WTC11 (cell line): Measurements from ENCODE around the gene ENTPD8.

ENCODE experiments used
- CBFB ChIP-seq: sonication (generic); formaldehyde crosslinking; IDR thresholded peaks from 2 replicates; pipeline ENCODE4 v1.8.1; 2022; ENCODE audit warnings: mild to moderate bottlenecking, low read depth, missing genetic modification reagents
- KAT7 ChIP-seq: sonication (generic); formaldehyde crosslinking; IDR thresholded peaks from 2 replicates; pipeline ENCODE4 v1.8.1; 2023; ENCODE audit warnings: missing genetic modification reagents, mild to moderate bottlenecking, borderline replicate concordance
- NR3C1 ChIP-seq: sonication (generic); formaldehyde crosslinking; conservative IDR thresholded peaks from 2 replicates; pipeline ENCODE4 v1.8.1; 2023; ENCODE audit warnings: low read depth, mild to moderate bottlenecking, missing genetic modification reagents
- TCF7 ChIP-seq: sonication (generic); formaldehyde crosslinking; IDR thresholded peaks from 2 replicates; pipeline ENCODE4 v1.8.0; 2022; ENCODE audit warnings: mild to moderate bottlenecking, low read depth, missing genetic modification reagents, moderate library complexity
- ZBTB21 ChIP-seq: sonication (generic); formaldehyde crosslinking; IDR thresholded peaks from 2 replicates; pipeline ENCODE4 v1.8.1; 2023; ENCODE audit warnings: mild to moderate bottlenecking, missing genetic modification reagents, borderline replicate concordance
- TF ChIP-seq, protein P1 (sequence below): fragments of 200-600 bp; IDR thresholded peaks from 2 replicates; pipeline ENCODE4 v1.8.0; 2022; ENCODE audit warnings: antibody characterized with exemption
- TF ChIP-seq, protein P2 (sequence below): sonication (generic); formaldehyde crosslinking; IDR thresholded peaks from 2 replicates; pipeline ENCODE4 v1.8.1; 2023; ENCODE audit warnings: mild to moderate bottlenecking, moderate library complexity, missing genetic modification reagents
- TF ChIP-seq, protein P3 (sequence below): sonication (generic); formaldehyde crosslinking; IDR thresholded peaks from 2 replicates; pipeline ENCODE4 v1.8.1; 2022; ENCODE audit warnings: low read depth, missing genetic modification reagents, borderline replicate concordance

DNA sequence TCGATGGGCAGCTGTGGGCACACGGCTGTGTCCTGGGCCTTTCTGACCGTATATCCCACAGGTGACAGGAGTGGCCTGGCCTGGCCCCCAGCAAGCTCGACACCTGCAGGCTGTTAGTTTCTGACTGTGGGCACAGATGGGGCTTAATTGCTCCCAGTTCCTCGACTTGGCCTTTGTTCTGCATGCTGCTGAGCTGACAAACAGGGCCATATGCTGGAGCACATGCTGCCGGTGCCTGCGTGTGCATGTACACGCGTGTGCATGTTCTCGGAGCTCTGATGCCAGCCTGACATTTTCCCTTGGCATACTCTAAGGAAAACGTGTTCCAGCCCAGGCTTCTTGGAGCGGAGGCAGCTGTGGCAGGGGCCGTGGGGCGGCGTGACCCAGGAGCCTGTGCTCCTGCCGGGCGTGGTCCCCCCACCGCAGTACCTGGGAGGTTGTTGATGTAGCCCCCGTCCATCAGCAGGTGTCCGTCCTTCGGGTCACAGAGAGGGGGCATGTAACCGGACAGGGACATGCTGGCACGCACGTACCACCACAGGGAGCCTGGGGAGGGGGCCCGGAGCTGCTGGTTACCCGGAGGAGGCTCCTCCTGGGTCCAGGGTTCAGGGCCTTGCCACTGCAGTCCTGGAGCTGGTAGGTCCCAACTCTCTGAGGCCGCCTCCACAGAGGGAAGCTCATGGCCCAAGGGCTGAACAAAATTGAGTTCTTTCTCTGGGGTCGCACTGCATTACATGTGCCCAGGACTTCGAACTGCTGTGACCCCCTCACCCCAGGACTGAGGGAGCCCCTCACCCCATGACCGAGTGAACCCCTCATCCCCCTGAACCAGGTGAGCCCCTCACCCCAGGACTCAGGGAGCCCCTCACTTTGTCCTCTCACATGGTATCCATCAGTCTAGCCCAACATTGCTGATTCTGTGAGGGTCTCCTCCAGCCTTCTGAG, 22.1 kb upstream of the ENTPD8 start:
- TF ChIP-seq TCF7 = no peak
- no peak for TF ChIP-seq NR3C1 (CRISPR knock-in tag)
- TF ChIP-seq ZBTB21 = no peak
- TF ChIP-seq, protein P1, sequence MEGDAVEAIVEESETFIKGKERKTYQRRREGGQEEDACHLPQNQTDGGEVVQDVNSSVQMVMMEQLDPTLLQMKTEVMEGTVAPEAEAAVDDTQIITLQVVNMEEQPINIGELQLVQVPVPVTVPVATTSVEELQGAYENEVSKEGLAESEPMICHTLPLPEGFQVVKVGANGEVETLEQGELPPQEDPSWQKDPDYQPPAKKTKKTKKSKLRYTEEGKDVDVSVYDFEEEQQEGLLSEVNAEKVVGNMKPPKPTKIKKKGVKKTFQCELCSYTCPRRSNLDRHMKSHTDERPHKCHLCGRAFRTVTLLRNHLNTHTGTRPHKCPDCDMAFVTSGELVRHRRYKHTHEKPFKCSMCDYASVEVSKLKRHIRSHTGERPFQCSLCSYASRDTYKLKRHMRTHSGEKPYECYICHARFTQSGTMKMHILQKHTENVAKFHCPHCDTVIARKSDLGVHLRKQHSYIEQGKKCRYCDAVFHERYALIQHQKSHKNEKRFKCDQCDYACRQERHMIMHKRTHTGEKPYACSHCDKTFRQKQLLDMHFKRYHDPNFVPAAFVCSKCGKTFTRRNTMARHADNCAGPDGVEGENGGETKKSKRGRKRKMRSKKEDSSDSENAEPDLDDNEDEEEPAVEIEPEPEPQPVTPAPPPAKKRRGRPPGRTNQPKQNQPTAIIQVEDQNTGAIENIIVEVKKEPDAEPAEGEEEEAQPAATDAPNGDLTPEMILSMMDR = no peak
- no peak for TF ChIP-seq CBFB (CRISPR knock-in tag)
- TF ChIP-seq, protein P2, sequence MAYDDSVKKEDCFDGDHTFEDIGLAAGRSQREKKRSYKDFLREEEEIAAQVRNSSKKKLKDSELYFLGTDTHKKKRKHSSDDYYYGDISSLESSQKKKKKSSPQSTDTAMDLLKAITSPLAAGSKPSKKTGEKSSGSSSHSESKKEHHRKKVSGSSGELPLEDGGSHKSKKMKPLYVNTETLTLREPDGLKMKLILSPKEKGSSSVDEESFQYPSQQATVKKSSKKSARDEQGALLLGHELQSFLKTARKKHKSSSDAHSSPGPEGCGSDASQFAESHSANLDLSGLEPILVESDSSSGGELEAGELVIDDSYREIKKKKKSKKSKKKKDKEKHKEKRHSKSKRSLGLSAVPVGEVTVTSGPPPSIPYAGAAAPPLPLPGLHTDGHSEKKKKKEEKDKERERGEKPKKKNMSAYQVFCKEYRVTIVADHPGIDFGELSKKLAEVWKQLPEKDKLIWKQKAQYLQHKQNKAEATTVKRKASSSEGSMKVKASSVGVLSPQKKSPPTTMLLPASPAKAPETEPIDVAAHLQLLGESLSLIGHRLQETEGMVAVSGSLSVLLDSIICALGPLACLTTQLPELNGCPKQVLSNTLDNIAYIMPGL (CRISPR knock-in tag) = no peak
- TF ChIP-seq KAT7 = no peak
- TF ChIP-seq, protein P3, sequence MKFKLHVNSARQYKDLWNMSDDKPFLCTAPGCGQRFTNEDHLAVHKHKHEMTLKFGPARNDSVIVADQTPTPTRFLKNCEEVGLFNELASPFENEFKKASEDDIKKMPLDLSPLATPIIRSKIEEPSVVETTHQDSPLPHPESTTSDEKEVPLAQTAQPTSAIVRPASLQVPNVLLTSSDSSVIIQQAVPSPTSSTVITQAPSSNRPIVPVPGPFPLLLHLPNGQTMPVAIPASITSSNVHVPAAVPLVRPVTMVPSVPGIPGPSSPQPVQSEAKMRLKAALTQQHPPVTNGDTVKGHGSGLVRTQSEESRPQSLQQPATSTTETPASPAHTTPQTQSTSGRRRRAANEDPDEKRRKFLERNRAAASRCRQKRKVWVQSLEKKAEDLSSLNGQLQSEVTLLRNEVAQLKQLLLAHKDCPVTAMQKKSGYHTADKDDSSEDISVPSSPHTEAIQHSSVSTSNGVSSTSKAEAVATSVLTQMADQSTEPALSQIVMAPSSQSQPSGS = no peak
